H9 (cell line): ENCODE results near the gene CACFD1. TPM values are rescaled to one million over a fixed set of nuclear protein-coding genes. Genes with fewer than 3 reads are reported as not detected.
"Not testable (repeated sequence)": the region's sequence is repeated elsewhere in the genome, so short reads cannot be mapped to it uniquely, and the experiment has no call there.

ENCODE experiments used
- DNase-seq: peaks from one replicate; pipeline ENCODE4 v3.0.0-alpha.2; 2017
- H2AFZ ChIP-seq: one replicate; pipeline ENCODE4 v1.6.1; 2013; ENCODE audit warnings: mild to moderate bottlenecking, low read length, control low read depth, moderate library complexity
- H2AK5ac ChIP-seq: 2 replicates; pipeline ENCODE4 v1.6.1; 2013; ENCODE audit warnings: low read length, control low read depth, mixed read lengths; ENCODE audit not compliant: insufficient read length
- H2BK120ac ChIP-seq: one replicate; pipeline ENCODE4 v1.6.1; 2013; ENCODE audit warnings: low read depth, mild to moderate bottlenecking, low read length, control low read depth, inconsistent platforms; ENCODE audit not compliant: poor library complexity, severe bottlenecking
- H2BK12ac ChIP-seq: 2 replicates; pipeline ENCODE4 v1.6.1; 2013; ENCODE audit warnings: low read length, control low read depth, mixed read lengths, low read depth; ENCODE audit not compliant: insufficient read length
- H2BK15ac ChIP-seq: 2 replicates; pipeline ENCODE4 v1.6.1; 2013; ENCODE audit warnings: low read depth, low read length, control low read depth
- H2BK20ac ChIP-seq: one replicate; pipeline ENCODE4 v1.6.1; 2013; ENCODE audit warnings: low read depth, mild to moderate bottlenecking, low read length, control low read depth, inconsistent platforms; ENCODE audit not compliant: poor library complexity, severe bottlenecking
- H2BK5ac ChIP-seq: 2 replicates; pipeline ENCODE4 v1.6.1; 2013; ENCODE audit warnings: low read length, control low read depth, mixed read lengths; ENCODE audit not compliant: insufficient read length
- H3K14ac ChIP-seq: 2 replicates; pipeline ENCODE4 v1.6.1; 2013; ENCODE audit warnings: low read length, control low read depth; ENCODE audit not compliant: insufficient read depth
- H3K18ac ChIP-seq: 2 replicates; pipeline ENCODE4 v1.6.1; 2013; ENCODE audit warnings: low read depth, mild to moderate bottlenecking, mixed read lengths, low read length, control low read depth; ENCODE audit not compliant: insufficient read length
- H3K23ac ChIP-seq: 2 replicates; pipeline ENCODE4 v1.6.1; 2013; ENCODE audit warnings: low read length, control low read depth, mixed read lengths, low read depth; ENCODE audit not compliant: insufficient read length
- H3K23me2 ChIP-seq: 2 replicates; pipeline ENCODE4 v1.6.1; 2013; ENCODE audit warnings: low read depth, mild to moderate bottlenecking, mixed read lengths, low read length, control low read depth; ENCODE audit not compliant: insufficient read length, poor library complexity, severe bottlenecking
- H3K27ac ChIP-seq: 2 replicates; pipeline ENCODE4 v1.5.1; 2013; ENCODE audit warnings: low read length, control low read depth, mixed read lengths, low read depth; ENCODE audit not compliant: insufficient read length
- H3K27me3 ChIP-seq: 2 replicates; pipeline ENCODE4 v1.6.1; 2013; ENCODE audit warnings: low read length, control low read depth, inconsistent platforms; ENCODE audit not compliant: insufficient read depth
- H3K4ac ChIP-seq: 2 replicates; pipeline ENCODE4 v1.6.1; 2013; ENCODE audit warnings: low read depth, mild to moderate bottlenecking, control low read depth, inconsistent platforms, low read length, moderate library complexity
- H3K4me1 ChIP-seq: 2 replicates; pipeline ENCODE4 v1.6.1; 2013; ENCODE audit warnings: low read length, control low read depth, inconsistent platforms; ENCODE audit not compliant: insufficient read depth
- H3K4me2 ChIP-seq: 2 replicates; pipeline ENCODE4 v1.6.1; 2013; ENCODE audit warnings: low read length, control low read depth, mixed read lengths; ENCODE audit not compliant: insufficient read length, insufficient read depth
- H3K56ac ChIP-seq: 2 replicates; pipeline ENCODE4 v1.6.1; 2013; ENCODE audit warnings: low read depth, mild to moderate bottlenecking, mixed read lengths, low read length, control low read depth; ENCODE audit not compliant: insufficient read length
- H3K79me1 ChIP-seq: 2 replicates; pipeline ENCODE4 v1.6.1; 2013; ENCODE audit warnings: low read depth, mild to moderate bottlenecking, moderate library complexity, low read length, control low read depth, inconsistent platforms; ENCODE audit not compliant: insufficient read depth, poor library complexity, severe bottlenecking
- H3K79me2 ChIP-seq: 2 replicates; pipeline ENCODE4 v1.6.1; 2013; ENCODE audit warnings: low read length, control low read depth, inconsistent platforms; ENCODE audit not compliant: insufficient read depth
- H3K9ac ChIP-seq: 2 replicates; pipeline ENCODE4 v1.6.1; 2013; ENCODE audit warnings: low read length, control low read depth, mixed read lengths; ENCODE audit not compliant: insufficient read length; ENCODE audit errors: extremely low read depth
- H3K9me3 ChIP-seq: one replicate; pipeline ENCODE4 v1.6.1; 2013; ENCODE audit warnings: low read depth, low read length, inconsistent platforms; ENCODE audit not compliant: control insufficient read depth
- H3T11ph ChIP-seq: one replicate; pipeline ENCODE4 v1.6.1; 2013; ENCODE audit warnings: mild to moderate bottlenecking, low read length, control low read depth, inconsistent platforms
- H4K20me1 ChIP-seq: one replicate; pipeline ENCODE4 v1.6.1; 2013; ENCODE audit not compliant: control insufficient read depth, insufficient read length, insufficient read depth
- H4K5ac ChIP-seq: 2 replicates; pipeline ENCODE4 v1.6.1; 2013; ENCODE audit warnings: low read depth, mild to moderate bottlenecking, mixed read lengths, low read length, control low read depth; ENCODE audit not compliant: insufficient read length
- H4K8ac ChIP-seq: replicated peaks from 2 replicates; pipeline ENCODE4 v1.6.1; 2013; ENCODE audit warnings: low read length, control low read depth, mixed read lengths, low read depth; ENCODE audit not compliant: insufficient read length
- H4K91ac ChIP-seq: 2 replicates; pipeline ENCODE4 v1.6.1; 2013; ENCODE audit warnings: low read depth, mild to moderate bottlenecking, moderate library complexity, mixed read lengths, low read length, control low read depth; ENCODE audit not compliant: insufficient read length
- H3K27ac Mint-ChIP-seq, 3 experiments: 2 replicates in 2 of 3; 3 replicates in 1 of 3; pipeline ENCODE4 v1.8.0; 2020 to 2021; ENCODE audit warnings: mixed read lengths in 3 of 3, mild to moderate bottlenecking in 1 of 3, moderate library complexity in 1 of 3
- H3K27me3 Mint-ChIP-seq: 2 replicates; pipeline ENCODE4 v1.8.0; 2021; ENCODE audit warnings: low read depth, mild to moderate bottlenecking, moderate library complexity, mixed read lengths
- H3K36me3 Mint-ChIP-seq, 3 experiments: 2 replicates in 2 of 3; 3 replicates in 1 of 3; pipeline ENCODE4 v1.8.0; 2020 to 2021; ENCODE audit warnings: low read depth in 3 of 3, mixed read lengths in 3 of 3; ENCODE audit not compliant: insufficient read depth in 1 of 3
- H3K4me1 Mint-ChIP-seq, 2 experiments: 2 replicates each; pipeline ENCODE4 v1.8.0; 2020; ENCODE audit warnings: mixed read lengths in 2 of 2
- H3K4me3 Mint-ChIP-seq, 2 experiments: 2 replicates in 1 of 2; 3 replicates in 1 of 2; pipeline ENCODE4 v1.8.0; 2020 to 2021; ENCODE audit warnings: mild to moderate bottlenecking in 2 of 2, mixed read lengths in 2 of 2, moderate library complexity in 1 of 2
- H3K9me3 Mint-ChIP-seq, 2 experiments: 2 replicates in 1 of 2; 3 replicates in 1 of 2; pipeline ENCODE4 v1.8.0; 2020; ENCODE audit warnings: mild to moderate bottlenecking in 2 of 2, mixed read lengths in 2 of 2, moderate library complexity in 1 of 2
- CTCF ChIP-seq: fragments of 200-600 bp; sonication (generic); conservative IDR thresholded peaks from 3 replicates; pipeline ENCODE4 v1.8.0; 2021; ENCODE audit warnings: antibody characterized with exemption, mild to moderate bottlenecking
- WGBS: extraction: QIAGEN DNeasy Blood & Tissue Kit; methylation state at CpG from one replicate; pipeline ENCODE4 v1.1.7; 2013; ENCODE audit warnings: missing lambda C conversion rate, low lambda C conversion rate, mixed read lengths; ENCODE audit not compliant: insufficient read length; ENCODE audit errors: extremely low coverage; 5-methylcytosine and 5-hydroxymethylcytosine counted together
- total RNA-seq: library from RNA; stranded (reverse); gene quantifications from 2 replicates; pipeline ENCODE4 v1.2.1, GENCODE V29; 2021

Gene CACFD1
- total RNA-seq, 1 experiment from 2014 or later: 20.0 TPM

- no peak overlapping the region for H3K4me2 ChIP-seq
- H3K27ac ChIP-seq: no peak overlapping the region
- H2BK120ac ChIP-seq: no peak overlapping the region
- no peak overlapping the region for H4K91ac ChIP-seq
- Mint-ChIP-seq H3K9me3 (no peaks in the 10 kb centered on the region), H3K27me3 (peaks cover 1% of the 10 kb centered on the region), H3K4me3 (no peak overlapping the region), H3K27ac (no peak overlapping the region), H3K36me3 (no peaks in the 10 kb centered on the region), H3K4me1 (no peaks in the 10 kb centered on the region)
- WGBS: no CpG with 5 or more reads among the region's 12 CpGs
- H3K23me2 ChIP-seq: no peaks in the 10 kb centered on the region
- H2BK15ac ChIP-seq: no peak overlapping the region
- H3K14ac ChIP-seq: no peak overlapping the region; the same call in 1 of the 2 replicates
- no peaks in the 10 kb centered on the region for H3K4me1 ChIP-seq
- H4K8ac ChIP-seq: no peak overlapping the region
- no peak overlapping the region for H3T11ph ChIP-seq
- no peak for DNase-seq
- no peak overlapping the region for H3K9ac ChIP-seq
- no peak overlapping the region for H3K4ac ChIP-seq
- no peaks in the 10 kb centered on the region for H3K9me3 ChIP-seq
- no peak overlapping the region for H3K56ac ChIP-seq
- H3K23ac ChIP-seq: no peak overlapping the region
- TF ChIP-seq CTCF: no peak
- no peak overlapping the region for H3K18ac ChIP-seq
- H4K20me1 ChIP-seq: no peaks in the 10 kb centered on the region
- H3K27me3 ChIP-seq: no peaks in the 10 kb centered on the region
- no peak overlapping the region for H2BK20ac ChIP-seq
- no peak overlapping the region for H4K5ac ChIP-seq
- H3K79me2 ChIP-seq: no peaks in the 10 kb centered on the region
- H3K79me1 ChIP-seq: no peaks in the 10 kb centered on the region
- no peak overlapping the region for H2AFZ ChIP-seq
- H2BK5ac ChIP-seq: no peak overlapping the region
- H2AK5ac ChIP-seq: no peak overlapping the region
- no peak overlapping the region for H2BK12ac ChIP-seq
Measured at GRCh38 chr9:133449760-133450159, 10.0 kb upstream of the CACFD1 start.

DNA sequence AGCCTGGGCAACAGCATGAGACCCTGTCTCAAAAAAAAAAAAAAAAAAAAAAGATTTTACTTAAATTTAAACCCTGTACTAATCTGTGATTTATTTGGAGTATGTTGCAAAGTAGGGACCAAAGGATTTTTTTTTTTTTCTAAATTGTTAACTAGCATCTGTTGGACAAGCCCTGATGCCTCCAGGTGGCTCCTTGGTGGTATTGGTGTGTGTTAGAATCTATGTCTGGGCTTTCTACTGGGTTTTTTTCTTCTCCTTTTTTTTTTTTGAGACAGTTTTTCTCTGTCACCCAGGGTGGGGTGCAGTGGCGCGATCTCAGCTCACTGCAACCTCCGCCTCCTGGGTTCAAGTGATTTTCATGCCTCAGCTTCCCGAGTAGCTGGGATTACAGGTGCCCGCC, 7.9 kb upstream of the CACFD1 start:
- H3K4me3 Mint-ChIP-seq, H3K4ac ChIP-seq, H3K23ac ChIP-seq, H3K27ac ChIP-seq, H3K36me3 Mint-ChIP-seq, H3K4me1 Mint-ChIP-seq, DNase-seq, H3K79me2 ChIP-seq, H2BK120ac ChIP-seq, H3K27me3 Mint-ChIP-seq, H3K4me1 ChIP-seq, H3K79me1 ChIP-seq, H3T11ph ChIP-seq, H3K9me3 Mint-ChIP-seq, H3K56ac ChIP-seq, H4K91ac ChIP-seq, H2BK20ac ChIP-seq, H3K9me3 ChIP-seq, H4K5ac ChIP-seq, H2AFZ ChIP-seq, H2BK5ac ChIP-seq, H4K8ac ChIP-seq, H3K14ac ChIP-seq, H3K27ac Mint-ChIP-seq, H2BK15ac ChIP-seq, H3K23me2 ChIP-seq, H3K4me2 ChIP-seq, H2BK12ac ChIP-seq, H3K27me3 ChIP-seq, H3K9ac ChIP-seq, H4K20me1 ChIP-seq, H2AK5ac ChIP-seq, H3K18ac ChIP-seq: not testable (repeated sequence)
- WGBS: no CpG with 5 or more reads among the region's 5 CpGs
